DOHH2 (cell line): Measurements from ENCODE around the gene PDIA4.

Source experiments
- CTCF ChIP-seq: fragments of 200-600 bp; sonication (generic); IDR thresholded peaks from one replicate; pipeline ENCODE4 v1.5.1; 2014; ENCODE audit warnings: antibody characterized with exemption, mild to moderate bottlenecking, low read depth, low read length; ENCODE audit not compliant: poor library complexity, severe bottlenecking
- EZH2phosphoT487 ChIP-seq: fragments of 200-600 bp; sonication (generic); IDR thresholded peaks from 2 replicates; pipeline ENCODE4 v1.6.1; 2017; ENCODE audit warnings: borderline replicate concordance, mild to moderate bottlenecking, antibody characterized with exemption, low read length, moderate library complexity, mixed read lengths

- TF ChIP-seq CTCF (no peak), EZH2phosphoT487 (no peak)
Measured at GRCh38 chr7:149020483-149020882, 7.8 kb downstream of the PDIA4 start.
